Neural progenitor cell (in vitro differentiated cells): ENCODE results near the gene RGS3. TPM values are rescaled to one million over a fixed set of nuclear protein-coding genes. Genes with fewer than 3 reads are reported as not detected.

Source experiments
- DNase-seq: peaks from one replicate; pipeline ENCODE4 v3.0.0-alpha.2; 2016; ENCODE audit warnings: low spot score
- H2AFZ ChIP-seq: fragments of 200-600 bp; sonication (generic); replicated peaks from 2 replicates; pipeline ENCODE4 v1.6.1; 2016; ENCODE audit warnings: antibody characterized with exemption
- H3F3A ChIP-seq: fragments of 200-600 bp; sonication (generic); 2 replicates; pipeline ENCODE4 v1.6.1; 2016; ENCODE audit warnings: antibody characterized with exemption, low read depth
- H3K27ac ChIP-seq: fragments of 200-600 bp; sonication (generic); 2 replicates; pipeline ENCODE4 v1.5.1; 2016; ENCODE audit warnings: mild to moderate bottlenecking
- H3K27me3 ChIP-seq: fragments of 200-600 bp; sonication (generic); 2 replicates; pipeline ENCODE4 v1.6.1; 2016; ENCODE audit warnings: mild to moderate bottlenecking, moderate library complexity
- H3K36me3 ChIP-seq: fragments of 200-600 bp; sonication (generic); 2 replicates; pipeline ENCODE4 v1.5.1; 2016
- H3K4me1 ChIP-seq: fragments of 200-600 bp; sonication (generic); 2 replicates; pipeline ENCODE4 v1.6.1; 2016; ENCODE audit warnings: mixed run types
- H3K4me2 ChIP-seq: fragments of 200-600 bp; sonication (generic); 2 replicates; pipeline ENCODE4 v1.6.1; 2016
- H3K4me3 ChIP-seq: fragments of 200-600 bp; sonication (generic); 2 replicates; pipeline ENCODE4 v1.5.1; 2016
- H3K79me2 ChIP-seq: fragments of 200-600 bp; sonication (generic); 2 replicates; pipeline ENCODE4 v1.6.1; 2016; ENCODE audit warnings: low read depth
- H3K9ac ChIP-seq: fragments of 200-600 bp; sonication (generic); 2 replicates; pipeline ENCODE4 v1.6.1; 2016
- H3K9me3 ChIP-seq: fragments of 200-600 bp; sonication (generic); 2 replicates; pipeline ENCODE4 v1.5.1; 2016; ENCODE audit warnings: low read depth
- H4K20me1 ChIP-seq: fragments of 200-600 bp; sonication (generic); 2 replicates; pipeline ENCODE4 v1.6.1; 2016; ENCODE audit warnings: low read depth
- H3K27ac Mint-ChIP-seq: 3 replicates; pipeline ENCODE4 v1.8.0; 2021; ENCODE audit warnings: mixed read lengths
- H3K27me3 Mint-ChIP-seq: 2 replicates; pipeline ENCODE4 v1.8.0; 2022; ENCODE audit warnings: low read depth, mild to moderate bottlenecking, inconsistent platforms, moderate library complexity, mixed read lengths; ENCODE audit not compliant: insufficient read depth
- H3K36me3 Mint-ChIP-seq: 3 replicates; pipeline ENCODE4 v1.8.0; 2021; ENCODE audit warnings: mixed read lengths
- H3K4me1 Mint-ChIP-seq: 3 replicates; pipeline ENCODE4 v1.8.0; 2021; ENCODE audit warnings: mixed read lengths
- H3K4me3 Mint-ChIP-seq: 3 replicates; pipeline ENCODE4 v1.8.0; 2021; ENCODE audit warnings: mild to moderate bottlenecking, moderate library complexity, mixed read lengths
- H3K9me3 Mint-ChIP-seq: 3 replicates; pipeline ENCODE4 v1.8.0; 2020; ENCODE audit warnings: mixed read lengths
- CTCF ChIP-seq: fragments of 200-600 bp; sonication (generic); IDR thresholded peaks from 2 replicates; pipeline ENCODE4 v1.5.1; 2017; ENCODE audit warnings: antibody characterized with exemption, mild to moderate bottlenecking
- EZH2 ChIP-seq: fragments of 200-600 bp; sonication (generic); IDR thresholded peaks from 2 replicates; pipeline ENCODE4 v1.6.1; 2017; ENCODE audit warnings: antibody characterized with exemption, mild to moderate bottlenecking, moderate library complexity
- EZH2phosphoT487 ChIP-seq: fragments of 200-600 bp; sonication (generic); IDR thresholded peaks from 2 replicates; pipeline ENCODE4 v1.6.1; 2017; ENCODE audit warnings: antibody characterized with exemption
- total RNA-seq: library from RNA; depleted of rRNA; stranded (reverse); fragments of >200 nt; gene quantifications from 2 replicates; pipeline ENCODE4 v1.2.3, GENCODE V29; 2015; ENCODE audit warnings: low replicate concordance

Gene RGS3
- total RNA-seq, 1 donor from 2014 or later = 30.3 TPM

GRCh38 chr9:113501129-113501686, 37.7 kb downstream of the RGS3 start:
- H3K36me3 ChIP-seq = no peaks in the 10 kb centered on the region
- DNase-seq = peak; percentile 77
- H3K36me3 Mint-ChIP-seq = peaks cover 4% of the 10 kb centered on the region
- H3K4me2 ChIP-seq = peak overlapping the region; percentile 41
- peak overlapping the region; percentile 74 for H3K4me3 Mint-ChIP-seq
- H3K27ac ChIP-seq = no peak overlapping the region
- H4K20me1 ChIP-seq = peaks cover 24% of the 10 kb centered on the region
- no peaks in the 10 kb centered on the region for H3K9me3 Mint-ChIP-seq
- H3K27ac Mint-ChIP-seq = peak overlapping the region; percentile 100
- no peak for TF ChIP-seq CTCF
- peak; percentile 39 for TF ChIP-seq EZH2phosphoT487
- no peaks in the 10 kb centered on the region for H3K27me3 ChIP-seq
- peaks cover 63% of the 10 kb centered on the region for H3K4me1 Mint-ChIP-seq
- no peak overlapping the region for H3K9ac ChIP-seq
- no peak overlapping the region for H3K4me3 ChIP-seq
- no peaks in the 10 kb centered on the region for H3K9me3 ChIP-seq
- H3F3A ChIP-seq = peaks cover 17% of the 10 kb centered on the region
- no peak overlapping the region for H2AFZ ChIP-seq
- peaks cover 9% of the 10 kb centered on the region for H3K27me3 Mint-ChIP-seq
- no peaks in the 10 kb centered on the region for H3K79me2 ChIP-seq
- peaks cover 29% of the 10 kb centered on the region for H3K4me1 ChIP-seq

GRCh38 chr9:113501852-113502251, 38.3 kb downstream of the RGS3 start:
- Histone ChIP-seq H2AFZ (no peak overlapping the region), H3K4me1 (peaks cover 35% of the 10 kb centered on the region), H3K27ac (no peak overlapping the region), H3K4me2 (peak overlapping the region; percentile 41), H3K27me3 (no peaks in the 10 kb centered on the region), H3K9me3 (no peaks in the 10 kb centered on the region), H3K9ac (no peak overlapping the region), H3K4me3 (no peak overlapping the region), H3F3A (peaks cover 23% of the 10 kb centered on the region), H4K20me1 (peaks cover 31% of the 10 kb centered on the region), H3K79me2 (no peaks in the 10 kb centered on the region), H3K36me3 (no peaks in the 10 kb centered on the region)
- peaks cover 68% of the 10 kb centered on the region for H3K4me1 Mint-ChIP-seq
- peak overlapping the region; percentile 74 for H3K4me3 Mint-ChIP-seq
- H3K27me3 Mint-ChIP-seq = peaks cover 9% of the 10 kb centered on the region
- H3K27ac Mint-ChIP-seq = peak overlapping the region; percentile 100
- no peak for DNase-seq
- no peak for TF ChIP-seq CTCF
- no peak for TF ChIP-seq EZH2phosphoT487
- TF ChIP-seq EZH2 = no peak
- H3K9me3 Mint-ChIP-seq = no peaks in the 10 kb centered on the region
- H3K36me3 Mint-ChIP-seq = peaks cover 4% of the 10 kb centered on the region

GRCh38 chr9:113502427-113503034, 39.0 kb downstream of the RGS3 start:
- Histone ChIP-seq H3F3A (peaks cover 23% of the 10 kb centered on the region), H3K4me1 (peaks cover 41% of the 10 kb centered on the region), H3K27me3 (no peaks in the 10 kb centered on the region), H3K79me2 (no peaks in the 10 kb centered on the region), H3K4me2 (no peak overlapping the region), H4K20me1 (peaks cover 34% of the 10 kb centered on the region), H3K36me3 (no peaks in the 10 kb centered on the region), H3K4me3 (no peak overlapping the region), H3K9ac (no peak overlapping the region), H2AFZ (no peak overlapping the region), H3K9me3 (no peaks in the 10 kb centered on the region), H3K27ac (no peak overlapping the region)
- no peak for TF ChIP-seq CTCF
- no peak for TF ChIP-seq EZH2phosphoT487
- no peak for TF ChIP-seq EZH2
- Mint-ChIP-seq H3K36me3 (peaks cover 4% of the 10 kb centered on the region), H3K4me1 (peaks cover 75% of the 10 kb centered on the region), H3K4me3 (peak overlapping the region; percentile 74), H3K27me3 (peaks cover 9% of the 10 kb centered on the region), H3K9me3 (no peaks in the 10 kb centered on the region), H3K27ac (peak overlapping the region; percentile 100)
- no peak for DNase-seq
